GM12878 (cell line): ENCODE data around the gene SLC36A2. TPM values are rescaled to one million over a fixed set of nuclear protein-coding genes. Genes with fewer than 3 reads are reported as not detected.
A peak's percentile ranks its signal among the peaks of the same experiment; 100 is the strongest.

Experiments used
- ATAC-seq: fragments of 200-7000 bp; cut with Tn5 transposase; 3 replicates; pipeline ENCODE4 v1.9.1; 2020; ENCODE audit warnings: mild to moderate bottlenecking, moderate library complexity
- BruUV-seq: library from RNA; stranded (reverse); fragments of 400-500 nt; replicated peaks from 2 replicates; lab custom pipeline; 2021; lab: Mats Ljungman, UMichigan
- CTCF ChIA-PET: fragments of 300-600 bp; sonication (Branson Sonifier 250); formaldehyde crosslinking; extraction: SDS; loops from one replicate; lab custom pipeline; 2021; ENCODE audit warnings: inconsistent platforms; lab: Yijun Ruan, JAX
- POLR2A ChIA-PET: fragments of 350-600 bp; formaldehyde crosslinking; extraction: SDS; loops from one replicate; lab custom pipeline; 2021; ENCODE audit warnings: inconsistent platforms; lab: Charles Lee
- RAD21 ChIA-PET: fragments of 300-600 bp; sonication (Branson Sonifier 250); formaldehyde crosslinking; loops from one replicate; lab custom pipeline; 2023; ENCODE audit warnings: antibody characterized with exemption; ENCODE audit not compliant: unreplicated experiment; lab: Charles Lee
- SMC1A ChIA-PET: fragments of 300-600 bp; sonication (Branson Sonifier 250); formaldehyde crosslinking; loops from one replicate; lab custom pipeline; 2023; ENCODE audit not compliant: unreplicated experiment, uncharacterized antibody; lab: Charles Lee
- DNase-seq: peaks from one replicate; pipeline ENCODE4 v3.0.0-alpha.2; 2011; ENCODE audit warnings: low read depth, low spot score
- FAIRE-seq: peaks from 3 replicates; lab custom pipeline; 2011; peaks lifted over from hg19 to GRCh38; lab: Jason Lieb, UNC
- H2AFZ ChIP-seq: 2 replicates; pipeline ENCODE4 v1.6.0; 2011; ENCODE audit warnings: low read depth, low read length, control low read depth; ENCODE audit not compliant: control insufficient read depth
- H3K27ac ChIP-seq: 2 replicates; pipeline ENCODE4 v1.5.1; 2011; ENCODE audit warnings: control low read depth; ENCODE audit not compliant: control insufficient read depth, insufficient read depth
- H3K27me3 ChIP-seq, 2 experiments: replicated peaks in 1 of 2; 2 replicates each; pipeline versions ENCODE4 v1.6.0 to v1.6.1; 2011; ENCODE audit warnings: low read length in 1 of 2; ENCODE audit not compliant: control insufficient read depth in 2 of 2, insufficient read depth in 2 of 2
- H3K36me3 ChIP-seq, 2 experiments: 2 replicates each; pipeline ENCODE4 v1.5.1; 2011; ENCODE audit warnings: low read length in 1 of 2; ENCODE audit not compliant: control insufficient read depth in 2 of 2, insufficient read depth in 2 of 2
- H3K4me1 ChIP-seq: 2 replicates; pipeline ENCODE4 v1.6.1; 2011; ENCODE audit warnings: mild to moderate bottlenecking, low read length, moderate library complexity, mixed read lengths; ENCODE audit not compliant: control insufficient read depth, insufficient read depth
- H3K4me2 ChIP-seq: 2 replicates; pipeline ENCODE4 v1.6.0; 2011; ENCODE audit warnings: control low read depth; ENCODE audit not compliant: control insufficient read depth, insufficient read depth
- H3K4me3 ChIP-seq: fragments of 200-600 bp; sonication (generic); 2 replicates; pipeline ENCODE4 v1.5.1; 2016
- H3K79me2 ChIP-seq: 2 replicates; pipeline ENCODE4 v1.6.0; 2011; ENCODE audit warnings: low read length; ENCODE audit not compliant: control insufficient read depth, insufficient read depth
- H3K9ac ChIP-seq: 2 replicates; pipeline ENCODE4 v1.8.0; 2011; ENCODE audit warnings: low read length, control low read depth, mixed read lengths; ENCODE audit not compliant: control insufficient read depth, insufficient read depth
- H3K9me3 ChIP-seq: replicated peaks from 3 replicates; pipeline ENCODE4 v1.5.1; 2011; ENCODE audit warnings: mild to moderate bottlenecking, low read length; ENCODE audit not compliant: control insufficient read depth, insufficient read depth
- H4K20me1 ChIP-seq: 2 replicates; pipeline ENCODE4 v1.6.0; 2011; ENCODE audit not compliant: control insufficient read depth, insufficient read depth
- BCL11A ChIP-seq: IDR thresholded peaks from 2 replicates; pipeline ENCODE4 v1.6.1; 2011; ENCODE audit warnings: low read depth, low read length
- BHLHE40 ChIP-seq, 2 experiments: fragments of 450-650 bp in 1 of 2; IDR thresholded peaks; 2 replicates each; pipeline ENCODE4 v1.6.1; 2011 to 2017; ENCODE audit warnings: low read depth in 2 of 2, borderline replicate concordance in 1 of 2, improper control_type of control experiment in 1 of 2, low read length in 1 of 2, mild to moderate bottlenecking in 1 of 2
- ESRRA ChIP-seq: IDR thresholded peaks from 2 replicates; pipeline ENCODE4 v1.6.1; 2012; ENCODE audit warnings: mild to moderate bottlenecking, low read length, improper control_type of control experiment
- NR2F1 ChIP-seq: fragments of 450-650 bp; conservative IDR thresholded peaks from 2 replicates; pipeline ENCODE4 v1.6.1; 2017; ENCODE audit warnings: mild to moderate bottlenecking
- SIN3A ChIP-seq: IDR thresholded peaks from 2 replicates; pipeline ENCODE4 v1.6.1; 2012; ENCODE audit warnings: low read depth, low read length, improper control_type of control experiment
- WGBS: methylation state at CpG from one replicate; pipeline ENCODE4 v1.1.6; 2016; ENCODE audit warnings: low lambda C conversion rate; ENCODE audit not compliant: insufficient replicate concordance, insufficient coverage; ENCODE audit errors: missing lambda C conversion rate; 5-methylcytosine and 5-hydroxymethylcytosine counted together
- in situ Hi-C: fragments of 300-500 bp; cut with MboI; formaldehyde crosslinking; loops from 9 replicates; pipeline ENCODE4 v1.14.3; 2018; ENCODE audit warnings: mixed read lengths
- intact Hi-C: fragments of 100-400 bp; cut with micrococcal nuclease; formaldehyde crosslinking; loops from one replicate; pipeline ENCODE4 v1.14.2; 2022; ENCODE audit not compliant: unreplicated experiment
- polyA plus RNA-seq, 11 experiments: library from polyadenylated mRNA; depleted of rRNA in 4 of 11; unstranded in 6 of 11; stranded (reverse) in 5 of 11; fragments of >200 nt; fragmentation: Nextera tagmentation in 4 of 11; fragmentation: Illumina TruSeq in 1 of 11; extraction: Ambion mirVana in 4 of 11; extraction: Trizol in 1 of 11; gene quantifications; 1 replicate in 1 of 11; 2 replicates in 10 of 11; pipeline versions ENCODE4 v1.2.1 to v1.2.3, GENCODE V29; 2011 to 2016; ENCODE audit warnings: inconsistent platforms in 2 of 11, missing spikeins in 2 of 11, low read depth in 1 of 11
- total RNA-seq, 4 experiments: library from RNA; depleted of rRNA in 3 of 4; stranded (reverse); fragments of >200 nt in 3 of 4; fragmentation: Illumina TruSeq in 1 of 4; extraction: Trizol in 1 of 4; gene quantifications; 2 replicates each; pipeline versions ENCODE4 v1.2.1 to v1.2.3, GENCODE V29; 2013 to 2021
- TF ChIP-seq, protein P1 (sequence below): fragments of 450-650 bp; IDR thresholded peaks from 2 replicates; pipeline ENCODE4 v1.6.1; 2016; ENCODE audit warnings: mild to moderate bottlenecking
- TF ChIP-seq, protein P2 (sequence below): fragments of 450-650 bp; IDR thresholded peaks from 2 replicates; pipeline ENCODE4 v1.6.1; 2017; ENCODE audit warnings: mild to moderate bottlenecking
- TF ChIP-seq, protein P3 (sequence below), 3 experiments: IDR thresholded peaks in 2 of 3; conservative IDR thresholded peaks in 1 of 3; 2 replicates each; pipeline ENCODE4 v1.5.1; 2011; ENCODE audit warnings: low read depth in 3 of 3, low read length in 3 of 3, mild to moderate bottlenecking in 3 of 3, control low read depth in 2 of 3, moderate library complexity in 2 of 3, inconsistent platforms in 1 of 3, mixed read lengths in 1 of 3; ENCODE audit not compliant: control insufficient read depth in 2 of 3, insufficient read depth in 1 of 3; ENCODE audit errors: extremely low read depth in 1 of 3
- TF ChIP-seq, protein P4 (sequence below): fragments of 150-350 bp; IDR thresholded peaks from 2 replicates; pipeline ENCODE4 v1.6.1; 2014; ENCODE audit warnings: mild to moderate bottlenecking, low read depth, low read length

The SLC36A2 gene
- total and polyA plus RNA-seq, 10 of the 15 experiments (the other 5 are each of a cell fraction or from before 2014, with no cell fraction given), result not detected

DNA sequence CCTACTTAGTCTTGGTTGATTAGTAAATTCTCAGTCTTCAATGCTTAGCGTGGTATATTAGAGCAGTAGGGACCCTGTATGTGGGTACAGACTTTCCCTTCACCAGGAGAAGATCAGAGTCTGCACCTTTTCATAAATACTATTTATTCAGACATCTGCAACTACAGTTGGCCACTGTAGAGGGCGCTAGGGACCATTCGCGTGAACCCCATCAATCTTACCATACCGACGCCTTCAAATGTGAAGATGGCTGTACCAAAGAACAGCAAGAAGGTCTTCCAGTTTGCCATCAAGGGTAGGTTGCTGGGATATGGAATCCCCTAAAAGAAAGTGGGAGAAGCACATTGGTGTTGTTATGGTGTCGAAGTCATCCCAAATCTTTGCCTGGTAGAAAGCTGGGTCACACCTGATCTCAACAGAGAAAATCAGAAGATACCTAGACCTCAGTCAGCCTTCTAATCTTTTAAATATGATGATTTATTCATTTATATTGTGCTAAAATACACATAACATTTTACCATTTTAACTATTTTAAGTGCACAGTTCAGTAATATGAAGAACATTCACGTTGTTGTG, 62.9 kb downstream of the SLC36A2 start (continued):
- TF ChIP-seq, protein P1, sequence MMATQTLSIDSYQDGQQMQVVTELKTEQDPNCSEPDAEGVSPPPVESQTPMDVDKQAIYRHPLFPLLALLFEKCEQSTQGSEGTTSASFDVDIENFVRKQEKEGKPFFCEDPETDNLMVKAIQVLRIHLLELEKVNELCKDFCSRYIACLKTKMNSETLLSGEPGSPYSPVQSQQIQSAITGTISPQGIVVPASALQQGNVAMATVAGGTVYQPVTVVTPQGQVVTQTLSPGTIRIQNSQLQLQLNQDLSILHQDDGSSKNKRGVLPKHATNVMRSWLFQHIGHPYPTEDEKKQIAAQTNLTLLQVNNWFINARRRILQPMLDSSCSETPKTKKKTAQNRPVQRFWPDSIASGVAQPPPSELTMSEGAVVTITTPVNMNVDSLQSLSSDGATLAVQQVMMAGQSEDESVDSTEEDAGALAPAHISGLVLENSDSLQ, result 0 out of 2 replicates have a peak, but pooled peaks have one; percentile 18

DNA sequence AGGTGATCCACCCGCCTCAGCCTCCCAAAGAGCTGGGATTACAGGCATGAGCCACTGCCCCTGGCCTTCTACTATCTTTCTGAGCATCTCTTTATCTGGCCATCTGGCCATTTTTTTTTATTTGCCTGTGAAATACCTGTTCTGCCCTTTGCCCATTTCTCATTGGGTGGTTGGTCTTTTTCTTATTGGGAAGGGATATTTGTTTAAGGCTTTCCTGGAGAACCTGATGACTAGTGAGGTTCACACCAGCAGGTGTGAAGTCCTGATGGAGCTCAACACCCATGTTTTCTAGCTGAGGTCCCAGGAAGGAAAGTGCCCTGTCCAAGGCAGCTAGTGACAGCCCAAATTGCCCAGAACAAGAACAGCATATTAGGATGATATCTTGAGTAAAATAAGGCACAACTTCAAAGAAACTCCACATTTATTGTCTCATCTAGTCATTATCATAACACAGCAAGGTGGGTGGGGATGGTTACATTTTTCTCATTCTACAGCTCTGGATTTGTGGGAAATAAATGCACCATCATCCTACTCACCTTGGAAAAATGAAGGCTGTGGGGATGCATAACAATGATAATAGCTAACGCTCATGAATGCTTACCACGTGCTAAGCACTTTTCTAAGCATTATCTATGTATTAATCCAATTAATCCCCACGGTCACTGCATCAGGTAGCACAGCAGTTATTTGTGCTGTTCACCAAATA, 64.1 kb downstream of the SLC36A2 start:
- BruUV-seq, result no TSS peak
- in situ Hi-C loops (no loop called here), intact Hi-C loops (no loop called here)
- ChIA-PET RAD21 (interaction anchor here (0.7 to 1.6 kb wide), 4 partner anchors 25 to 34 kb away, joined by 3 to 5 read pairs (median 4); partner anchors contain the start of gene GM2A), POLR2A (no interaction called here), SMC1A (interaction anchor here (1.3 to 1.4 kb wide), 2 partner anchors 24 to 117 kb away, joined by 3 to 5 read pairs; no protein-coding TSS in a partner anchor), CTCF (interaction anchor here (0.7 to 3.0 kb wide), 9 partner anchors 8 to 74 kb away, joined by 3 to 10 read pairs (median 5); no protein-coding TSS in a partner anchor)
- Histone ChIP-seq H3K4me2 (no peak overlapping the region), H3K9ac (no peak overlapping the region), H3K36me3 (no peaks in the 10 kb centered on the region), H4K20me1 (no peaks in the 10 kb centered on the region), H3K4me1 (no peaks in the 10 kb centered on the region), H2AFZ (no peak overlapping the region), H3K27me3 (no peaks in the 10 kb centered on the region), H3K27ac (no peak overlapping the region), H3K79me2 (no peaks in the 10 kb centered on the region), H3K4me3 (no peak overlapping the region), H3K9me3 (no peaks in the 10 kb centered on the region)
- 52% methylated on average over 4 of the region's 4 CpGs for WGBS
- DNase-seq (no peak), FAIRE-seq (no peak), ATAC-seq (no peak)
- TF ChIP-seq, protein P2, sequence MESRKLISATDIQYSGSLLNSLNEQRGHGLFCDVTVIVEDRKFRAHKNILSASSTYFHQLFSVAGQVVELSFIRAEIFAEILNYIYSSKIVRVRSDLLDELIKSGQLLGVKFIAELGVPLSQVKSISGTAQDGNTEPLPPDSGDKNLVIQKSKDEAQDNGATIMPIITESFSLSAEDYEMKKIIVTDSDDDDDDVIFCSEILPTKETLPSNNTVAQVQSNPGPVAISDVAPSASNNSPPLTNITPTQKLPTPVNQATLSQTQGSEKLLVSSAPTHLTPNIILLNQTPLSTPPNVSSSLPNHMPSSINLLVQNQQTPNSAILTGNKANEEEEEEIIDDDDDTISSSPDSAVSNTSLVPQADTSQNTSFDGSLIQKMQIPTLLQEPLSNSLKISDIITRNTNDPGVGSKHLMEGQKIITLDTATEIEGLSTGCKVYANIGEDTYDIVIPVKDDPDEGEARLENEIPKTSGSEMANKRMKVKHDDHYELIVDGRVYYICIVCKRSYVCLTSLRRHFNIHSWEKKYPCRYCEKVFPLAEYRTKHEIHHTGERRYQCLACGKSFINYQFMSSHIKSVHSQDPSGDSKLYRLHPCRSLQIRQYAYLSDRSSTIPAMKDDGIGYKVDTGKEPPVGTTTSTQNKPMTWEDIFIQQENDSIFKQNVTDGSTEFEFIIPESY, result no peak
- TF ChIP-seq SIN3A, result no peak
- TF ChIP-seq, protein P3, sequence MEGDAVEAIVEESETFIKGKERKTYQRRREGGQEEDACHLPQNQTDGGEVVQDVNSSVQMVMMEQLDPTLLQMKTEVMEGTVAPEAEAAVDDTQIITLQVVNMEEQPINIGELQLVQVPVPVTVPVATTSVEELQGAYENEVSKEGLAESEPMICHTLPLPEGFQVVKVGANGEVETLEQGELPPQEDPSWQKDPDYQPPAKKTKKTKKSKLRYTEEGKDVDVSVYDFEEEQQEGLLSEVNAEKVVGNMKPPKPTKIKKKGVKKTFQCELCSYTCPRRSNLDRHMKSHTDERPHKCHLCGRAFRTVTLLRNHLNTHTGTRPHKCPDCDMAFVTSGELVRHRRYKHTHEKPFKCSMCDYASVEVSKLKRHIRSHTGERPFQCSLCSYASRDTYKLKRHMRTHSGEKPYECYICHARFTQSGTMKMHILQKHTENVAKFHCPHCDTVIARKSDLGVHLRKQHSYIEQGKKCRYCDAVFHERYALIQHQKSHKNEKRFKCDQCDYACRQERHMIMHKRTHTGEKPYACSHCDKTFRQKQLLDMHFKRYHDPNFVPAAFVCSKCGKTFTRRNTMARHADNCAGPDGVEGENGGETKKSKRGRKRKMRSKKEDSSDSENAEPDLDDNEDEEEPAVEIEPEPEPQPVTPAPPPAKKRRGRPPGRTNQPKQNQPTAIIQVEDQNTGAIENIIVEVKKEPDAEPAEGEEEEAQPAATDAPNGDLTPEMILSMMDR (IDR thresholded peaks at IDR 0.05 in 2 of 3, conservative IDR thresholded peaks at IDR 0.05 in 1 of 3; ENCODE audit: control insufficient read depth in 2 of 3, extremely low read depth in 1 of 3, insufficient read depth in 1 of 3, low read depth in 3 of 3, low read length in 3 of 3), result no peak
- TF ChIP-seq, protein P4, sequence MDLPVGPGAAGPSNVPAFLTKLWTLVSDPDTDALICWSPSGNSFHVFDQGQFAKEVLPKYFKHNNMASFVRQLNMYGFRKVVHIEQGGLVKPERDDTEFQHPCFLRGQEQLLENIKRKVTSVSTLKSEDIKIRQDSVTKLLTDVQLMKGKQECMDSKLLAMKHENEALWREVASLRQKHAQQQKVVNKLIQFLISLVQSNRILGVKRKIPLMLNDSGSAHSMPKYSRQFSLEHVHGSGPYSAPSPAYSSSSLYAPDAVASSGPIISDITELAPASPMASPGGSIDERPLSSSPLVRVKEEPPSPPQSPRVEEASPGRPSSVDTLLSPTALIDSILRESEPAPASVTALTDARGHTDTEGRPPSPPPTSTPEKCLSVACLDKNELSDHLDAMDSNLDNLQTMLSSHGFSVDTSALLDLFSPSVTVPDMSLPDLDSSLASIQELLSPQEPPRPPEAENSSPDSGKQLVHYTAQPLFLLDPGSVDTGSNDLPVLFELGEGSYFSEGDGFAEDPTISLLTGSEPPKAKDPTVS, result no peak
- TF ChIP-seq BHLHE40 (IDR thresholded peaks at IDR 0.05; ENCODE audit: borderline replicate concordance in 1 of 2, low read depth in 2 of 2, low read length in 1 of 2), result no peak
- no peak for TF ChIP-seq ESRRA
- no peak for TF ChIP-seq NR2F1
- TF ChIP-seq BCL11A, result no peak
